Neural progenitor cell (in vitro differentiated cells): ENCODE measurements around the gene HEG1.

Experiments
- CTCF ChIP-seq: fragments of 200-600 bp; sonication (generic); IDR thresholded peaks from 2 replicates; pipeline ENCODE4 v1.5.1; 2017; ENCODE audit warnings: antibody characterized with exemption, mild to moderate bottlenecking
- EZH2 ChIP-seq: fragments of 200-600 bp; sonication (generic); IDR thresholded peaks from 2 replicates; pipeline ENCODE4 v1.6.1; 2017; ENCODE audit warnings: antibody characterized with exemption, mild to moderate bottlenecking, moderate library complexity
- EZH2phosphoT487 ChIP-seq: fragments of 200-600 bp; sonication (generic); IDR thresholded peaks from 2 replicates; pipeline ENCODE4 v1.6.1; 2017; ENCODE audit warnings: antibody characterized with exemption

- no peak for TF ChIP-seq CTCF
- TF ChIP-seq EZH2phosphoT487: no peak
- TF ChIP-seq EZH2: no peak
Measured at GRCh38 chr3:125085166-125085565, 29.4 kb upstream of the HEG1 start.
